Astrocyte (in vitro differentiated cells and primary cell): ENCODE results near the gene ZC4H2. TPM values are rescaled to one million over a fixed set of nuclear protein-coding genes. Genes with fewer than 3 reads are reported as not detected.

Experiments used
- DNase-seq: peaks from one replicate; pipeline ENCODE4 v3.0.0-alpha.2; 2010; ENCODE audit warnings: low read depth
- FAIRE-seq: peaks from 2 replicates; lab custom pipeline; 2011; peaks lifted over from hg19 to GRCh38; lab: Jason Lieb, UNC
- H2AFZ ChIP-seq: 2 replicates; pipeline ENCODE4 v1.6.0; 2012; ENCODE audit warnings: low read depth, low read length, inconsistent platforms
- H3K27ac ChIP-seq: 2 replicates; pipeline ENCODE4 v1.5.1; 2011; ENCODE audit warnings: low read depth, low read length, inconsistent platforms
- H3K27me3 ChIP-seq: 2 replicates; pipeline ENCODE4 v1.6.0; 2011; ENCODE audit warnings: low read length, inconsistent platforms; ENCODE audit not compliant: insufficient read depth
- H3K36me3 ChIP-seq: 2 replicates; pipeline ENCODE4 v1.5.1; 2011; ENCODE audit warnings: low read length, inconsistent platforms; ENCODE audit not compliant: insufficient read depth
- H3K4me1 ChIP-seq: 2 replicates; pipeline ENCODE4 v1.5.1; 2011; ENCODE audit warnings: low read length, inconsistent platforms; ENCODE audit not compliant: insufficient read depth
- H3K4me2 ChIP-seq: 2 replicates; pipeline ENCODE4 v1.6.0; 2012; ENCODE audit warnings: low read length, inconsistent platforms
- H3K4me3 ChIP-seq: 2 replicates; pipeline ENCODE4 v1.5.1; 2011; ENCODE audit warnings: low read depth, mild to moderate bottlenecking, low read length, inconsistent platforms; ENCODE audit not compliant: insufficient read depth
- H3K79me2 ChIP-seq: 2 replicates; pipeline ENCODE4 v1.6.0; 2012; ENCODE audit warnings: mild to moderate bottlenecking, low read length, inconsistent platforms; ENCODE audit not compliant: insufficient read depth
- H3K9ac ChIP-seq: 2 replicates; pipeline ENCODE4 v1.6.0; 2012; ENCODE audit warnings: mild to moderate bottlenecking, low read length, inconsistent platforms
- H3K9me3 ChIP-seq: 2 replicates; pipeline ENCODE4 v1.5.1; 2012; ENCODE audit warnings: low read depth, mild to moderate bottlenecking, low read length, inconsistent platforms; ENCODE audit not compliant: insufficient read depth
- H4K20me1 ChIP-seq: 2 replicates; pipeline ENCODE4 v1.6.0; 2012; ENCODE audit warnings: low read length, inconsistent platforms; ENCODE audit not compliant: insufficient read depth
- H3K27ac Mint-ChIP-seq: one replicate; pipeline ENCODE4 v1.8.0; 2021; ENCODE audit warnings: mild to moderate bottlenecking, mixed read lengths; ENCODE audit not compliant: unreplicated experiment
- H3K27me3 Mint-ChIP-seq: one replicate; pipeline ENCODE4 v1.8.0; 2021; ENCODE audit warnings: low read depth, mixed read lengths; ENCODE audit not compliant: unreplicated experiment
- H3K36me3 Mint-ChIP-seq: one replicate; pipeline ENCODE4 v1.8.0; 2021; ENCODE audit warnings: low read depth, mixed read lengths; ENCODE audit not compliant: unreplicated experiment
- H3K4me1 Mint-ChIP-seq: one replicate; pipeline ENCODE4 v1.8.0; 2021; ENCODE audit warnings: low read depth, mixed read lengths; ENCODE audit not compliant: unreplicated experiment
- H3K4me3 Mint-ChIP-seq: one replicate; pipeline ENCODE4 v1.8.0; 2021; ENCODE audit warnings: mild to moderate bottlenecking, moderate library complexity, mixed read lengths; ENCODE audit not compliant: unreplicated experiment
- H3K9me3 Mint-ChIP-seq: one replicate; pipeline ENCODE4 v1.8.0; 2021; ENCODE audit warnings: mild to moderate bottlenecking, mixed read lengths; ENCODE audit not compliant: unreplicated experiment
- CTCF ChIP-seq: IDR thresholded peaks from 2 replicates; pipeline ENCODE4 v1.5.1; 2011; ENCODE audit warnings: low read depth, mild to moderate bottlenecking, inconsistent platforms, low read length, moderate library complexity; ENCODE audit not compliant: insufficient read depth
- EZH2 ChIP-seq: IDR thresholded peaks from 2 replicates; pipeline ENCODE4 v1.6.1; 2012; ENCODE audit warnings: mild to moderate bottlenecking, low read length, inconsistent platforms; ENCODE audit not compliant: insufficient read depth
- total RNA-seq: library from RNA; stranded (reverse); gene quantifications from 2 replicates; pipeline ENCODE4 v1.2.1, GENCODE V29; 2021

ZC4H2 gene
- total RNA-seq, 1 donor from 2014 or later: 18.7 TPM

GRCh38 chrX:64925480-64925879 lies 50.8 kb downstream of the ZC4H2 start:
- peaks cover 2% of the 10 kb centered on the region for H3K9me3 Mint-ChIP-seq
- FAIRE-seq (no peak), DNase-seq (no peak)

GRCh38 chrX:64908121-64908520 lies 68.1 kb downstream of the ZC4H2 start:
- no peak overlapping the region for H3K27ac ChIP-seq
- H3K9me3 ChIP-seq: no peaks in the 10 kb centered on the region
- H3K4me3 ChIP-seq: no peak overlapping the region
- no peak overlapping the region for H3K4me2 ChIP-seq
- Mint-ChIP-seq H3K4me1 (no peaks in the 10 kb centered on the region), H3K27ac (no peak overlapping the region), H3K27me3 (no peaks in the 10 kb centered on the region), H3K36me3 (peaks cover 6% of the 10 kb centered on the region), H3K4me3 (no peak overlapping the region), H3K9me3 (peaks cover 3% of the 10 kb centered on the region)
- no peaks in the 10 kb centered on the region for H3K4me1 ChIP-seq
- TF ChIP-seq EZH2 (no peak), CTCF (no peak)
- H3K27me3 ChIP-seq: no peaks in the 10 kb centered on the region
- no peaks in the 10 kb centered on the region for H3K36me3 ChIP-seq
- H4K20me1 ChIP-seq: no peaks in the 10 kb centered on the region
- no peak for DNase-seq
- H3K9ac ChIP-seq: no peak overlapping the region
- H2AFZ ChIP-seq: no peak overlapping the region
- no peaks in the 10 kb centered on the region for H3K79me2 ChIP-seq
- FAIRE-seq: no peak

More at GRCh38 chrX:64925480-64925879, 50.8 kb downstream of the ZC4H2 start:
- Histone ChIP-seq H3K4me3 (no peak overlapping the region), H3K27me3 (no peaks in the 10 kb centered on the region), H3K9me3 (no peaks in the 10 kb centered on the region), H3K36me3 (no peaks in the 10 kb centered on the region), H3K4me1 (no peaks in the 10 kb centered on the region), H3K79me2 (no peaks in the 10 kb centered on the region), H4K20me1 (no peaks in the 10 kb centered on the region), H3K9ac (no peak overlapping the region), H3K27ac (no peak overlapping the region), H2AFZ (no peak overlapping the region), H3K4me2 (no peak overlapping the region)
- TF ChIP-seq EZH2: no peak
- TF ChIP-seq CTCF: no peak
- Mint-ChIP-seq H3K27me3 (no peaks in the 10 kb centered on the region), H3K27ac (no peak overlapping the region), H3K4me3 (no peak overlapping the region), H3K36me3 (no peaks in the 10 kb centered on the region), H3K4me1 (no peaks in the 10 kb centered on the region)

- H3K27me3 Mint-ChIP-seq: no peaks in the 10 kb centered on the region
- no peak overlapping the region for H3K27ac ChIP-seq
- H3K9me3 ChIP-seq: no peaks in the 10 kb centered on the region
- no peak for TF ChIP-seq CTCF
- no peak for TF ChIP-seq EZH2
- H3K36me3 Mint-ChIP-seq: no peaks in the 10 kb centered on the region
- no peaks in the 10 kb centered on the region for H3K4me1 ChIP-seq
- H3K4me3 Mint-ChIP-seq: no peak overlapping the region
- no peaks in the 10 kb centered on the region for H3K79me2 ChIP-seq
- peaks cover 4% of the 10 kb centered on the region for H3K9me3 Mint-ChIP-seq
- no peak overlapping the region for H3K4me3 ChIP-seq
- H3K4me1 Mint-ChIP-seq: no peaks in the 10 kb centered on the region
- H3K27me3 ChIP-seq: no peaks in the 10 kb centered on the region
- no peak overlapping the region for H3K4me2 ChIP-seq
- no peak overlapping the region for H3K27ac Mint-ChIP-seq
- no peaks in the 10 kb centered on the region for H3K36me3 ChIP-seq
- H3K9ac ChIP-seq: no peak overlapping the region
- FAIRE-seq (no peak), DNase-seq (no peak)
- H4K20me1 ChIP-seq: no peaks in the 10 kb centered on the region
- no peak overlapping the region for H2AFZ ChIP-seq
Observed at GRCh38 chrX:64894454-64895038, 81.7 kb downstream of the ZC4H2 start.
